GM12878 (cell line): ENCODE results near the gene MTAP. TPM values are rescaled to one million over a fixed set of nuclear protein-coding genes. Genes with fewer than 3 reads are reported as not detected.

Experiments used
- ATAC-seq: fragments of 200-7000 bp; cut with Tn5 transposase; 3 replicates; pipeline ENCODE4 v1.9.1; 2020; ENCODE audit warnings: mild to moderate bottlenecking, moderate library complexity
- BruUV-seq: library from RNA; stranded (reverse); fragments of 400-500 nt; replicated peaks from 2 replicates; lab custom pipeline; 2021; lab: Mats Ljungman, UMichigan
- CTCF ChIA-PET: fragments of 300-600 bp; sonication (Branson Sonifier 250); formaldehyde crosslinking; extraction: SDS; loops from one replicate; lab custom pipeline; 2021; ENCODE audit warnings: inconsistent platforms; lab: Yijun Ruan, JAX
- POLR2A ChIA-PET: fragments of 350-600 bp; formaldehyde crosslinking; extraction: SDS; loops from one replicate; lab custom pipeline; 2021; ENCODE audit warnings: inconsistent platforms; lab: Charles Lee
- RAD21 ChIA-PET: fragments of 300-600 bp; sonication (Branson Sonifier 250); formaldehyde crosslinking; loops from one replicate; lab custom pipeline; 2023; ENCODE audit warnings: antibody characterized with exemption; ENCODE audit not compliant: unreplicated experiment; lab: Charles Lee
- SMC1A ChIA-PET: fragments of 300-600 bp; sonication (Branson Sonifier 250); formaldehyde crosslinking; loops from one replicate; lab custom pipeline; 2023; ENCODE audit not compliant: unreplicated experiment, uncharacterized antibody; lab: Charles Lee
- DNase-seq: peaks from one replicate; pipeline ENCODE4 v3.0.0-alpha.2; 2011; ENCODE audit warnings: low read depth, low spot score
- FAIRE-seq: peaks from 3 replicates; lab custom pipeline; 2011; peaks lifted over from hg19 to GRCh38; lab: Jason Lieb, UNC
- H2AFZ ChIP-seq: 2 replicates; pipeline ENCODE4 v1.6.0; 2011; ENCODE audit warnings: low read depth, low read length, control low read depth; ENCODE audit not compliant: control insufficient read depth
- H3K27ac ChIP-seq: 2 replicates; pipeline ENCODE4 v1.5.1; 2011; ENCODE audit warnings: control low read depth; ENCODE audit not compliant: control insufficient read depth, insufficient read depth
- H3K27me3 ChIP-seq, 2 experiments: replicated peaks in 1 of 2; 2 replicates each; pipeline versions ENCODE4 v1.6.0 to v1.6.1; 2011; ENCODE audit warnings: low read length in 1 of 2; ENCODE audit not compliant: control insufficient read depth in 2 of 2, insufficient read depth in 2 of 2
- H3K36me3 ChIP-seq, 2 experiments: 2 replicates each; pipeline ENCODE4 v1.5.1; 2011; ENCODE audit warnings: low read length in 1 of 2; ENCODE audit not compliant: control insufficient read depth in 2 of 2, insufficient read depth in 2 of 2
- H3K4me1 ChIP-seq: 2 replicates; pipeline ENCODE4 v1.6.1; 2011; ENCODE audit warnings: mild to moderate bottlenecking, low read length, moderate library complexity, mixed read lengths; ENCODE audit not compliant: control insufficient read depth, insufficient read depth
- H3K4me2 ChIP-seq: 2 replicates; pipeline ENCODE4 v1.6.0; 2011; ENCODE audit warnings: control low read depth; ENCODE audit not compliant: control insufficient read depth, insufficient read depth
- H3K4me3 ChIP-seq: fragments of 200-600 bp; sonication (generic); 2 replicates; pipeline ENCODE4 v1.5.1; 2016
- H3K79me2 ChIP-seq: 2 replicates; pipeline ENCODE4 v1.6.0; 2011; ENCODE audit warnings: low read length; ENCODE audit not compliant: control insufficient read depth, insufficient read depth
- H3K9ac ChIP-seq: 2 replicates; pipeline ENCODE4 v1.8.0; 2011; ENCODE audit warnings: low read length, control low read depth, mixed read lengths; ENCODE audit not compliant: control insufficient read depth, insufficient read depth
- H3K9me3 ChIP-seq: replicated peaks from 3 replicates; pipeline ENCODE4 v1.5.1; 2011; ENCODE audit warnings: mild to moderate bottlenecking, low read length; ENCODE audit not compliant: control insufficient read depth, insufficient read depth
- H4K20me1 ChIP-seq: 2 replicates; pipeline ENCODE4 v1.6.0; 2011; ENCODE audit not compliant: control insufficient read depth, insufficient read depth
- ASH2L ChIP-seq: fragments of 300-600, 200-600 bp; sonication (generic); IDR thresholded peaks from 2 replicates; pipeline ENCODE4 v1.6.1; 2017; ENCODE audit warnings: low read depth, mild to moderate bottlenecking, borderline replicate concordance
- GABPA ChIP-seq: IDR thresholded peaks from 2 replicates; pipeline ENCODE4 v1.6.1; 2014; ENCODE audit warnings: antibody characterized with exemption, low read depth, mild to moderate bottlenecking, inconsistent platforms
- NBN ChIP-seq: fragments of 450-650 bp; IDR thresholded peaks from 2 replicates; pipeline ENCODE4 v1.6.1; 2016
- NFXL1 ChIP-seq: fragments of 450-650 bp; IDR thresholded peaks from 2 replicates; pipeline ENCODE4 v1.6.1; 2017; ENCODE audit warnings: antibody characterized with exemption, mild to moderate bottlenecking, borderline replicate concordance
- SREBF1 ChIP-seq: IDR thresholded peaks from 2 replicates; pipeline ENCODE4 v1.6.1; 2012; ENCODE audit warnings: mild to moderate bottlenecking, low read length
- WGBS: methylation state at CpG from one replicate; pipeline ENCODE4 v1.1.6; 2016; ENCODE audit warnings: low lambda C conversion rate; ENCODE audit not compliant: insufficient replicate concordance, insufficient coverage; ENCODE audit errors: missing lambda C conversion rate; 5-methylcytosine and 5-hydroxymethylcytosine counted together
- in situ Hi-C: fragments of 300-500 bp; cut with MboI; formaldehyde crosslinking; loops from 9 replicates; pipeline ENCODE4 v1.14.3; 2018; ENCODE audit warnings: mixed read lengths
- intact Hi-C: fragments of 100-400 bp; cut with micrococcal nuclease; formaldehyde crosslinking; loops from one replicate; pipeline ENCODE4 v1.14.2; 2022; ENCODE audit not compliant: unreplicated experiment
- polyA plus RNA-seq, 11 experiments: library from polyadenylated mRNA; depleted of rRNA in 4 of 11; unstranded in 6 of 11; stranded (reverse) in 5 of 11; fragments of >200 nt; fragmentation: Nextera tagmentation in 4 of 11; fragmentation: Illumina TruSeq in 1 of 11; extraction: Ambion mirVana in 4 of 11; extraction: Trizol in 1 of 11; gene quantifications; 1 replicate in 1 of 11; 2 replicates in 10 of 11; pipeline versions ENCODE4 v1.2.1 to v1.2.3, GENCODE V29; 2011 to 2016; ENCODE audit warnings: inconsistent platforms in 2 of 11, missing spikeins in 2 of 11, low read depth in 1 of 11
- total RNA-seq, 4 experiments: library from RNA; depleted of rRNA in 3 of 4; stranded (reverse); fragments of >200 nt in 3 of 4; fragmentation: Illumina TruSeq in 1 of 4; extraction: Trizol in 1 of 4; gene quantifications; 2 replicates each; pipeline versions ENCODE4 v1.2.1 to v1.2.3, GENCODE V29; 2013 to 2021
- TF ChIP-seq, protein P1 (sequence below): fragments of 150-350 bp; IDR thresholded peaks from 2 replicates; pipeline ENCODE4 v1.6.1; 2016; ENCODE audit warnings: low read depth, low read length
- TF ChIP-seq, protein P2 (sequence below): fragments of 450-650 bp; IDR thresholded peaks from 2 replicates; pipeline ENCODE4 v1.6.1; 2016; ENCODE audit warnings: mild to moderate bottlenecking

Gene MTAP
- total and polyA plus RNA-seq, 10 of the 15 experiments (the other 5 are each of a cell fraction or from before 2014, with no cell fraction given) = 16.4 to 29.9 (median 22.6) TPM

DNA sequence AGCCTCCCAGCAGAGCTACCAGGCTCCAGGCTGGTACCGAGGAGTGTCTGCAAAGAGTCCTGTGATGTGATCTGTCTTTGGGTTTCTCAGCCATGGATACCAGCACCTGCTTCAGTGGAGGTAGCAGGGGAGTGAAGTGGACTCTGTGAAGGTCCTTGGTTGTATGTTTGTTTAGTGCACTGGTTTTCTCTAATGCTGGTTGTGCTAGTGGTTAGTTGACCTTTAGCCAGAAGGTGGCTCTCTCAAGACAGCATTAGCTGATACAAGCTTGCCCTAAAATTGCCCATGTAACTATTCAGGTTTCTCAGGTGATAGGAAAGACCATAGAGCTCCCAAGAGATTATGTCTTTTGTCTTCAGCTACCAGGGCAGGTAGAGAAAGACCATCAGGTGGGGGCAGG, 87.2 kb downstream of the MTAP start (continued):
- TF ChIP-seq, protein P1, sequence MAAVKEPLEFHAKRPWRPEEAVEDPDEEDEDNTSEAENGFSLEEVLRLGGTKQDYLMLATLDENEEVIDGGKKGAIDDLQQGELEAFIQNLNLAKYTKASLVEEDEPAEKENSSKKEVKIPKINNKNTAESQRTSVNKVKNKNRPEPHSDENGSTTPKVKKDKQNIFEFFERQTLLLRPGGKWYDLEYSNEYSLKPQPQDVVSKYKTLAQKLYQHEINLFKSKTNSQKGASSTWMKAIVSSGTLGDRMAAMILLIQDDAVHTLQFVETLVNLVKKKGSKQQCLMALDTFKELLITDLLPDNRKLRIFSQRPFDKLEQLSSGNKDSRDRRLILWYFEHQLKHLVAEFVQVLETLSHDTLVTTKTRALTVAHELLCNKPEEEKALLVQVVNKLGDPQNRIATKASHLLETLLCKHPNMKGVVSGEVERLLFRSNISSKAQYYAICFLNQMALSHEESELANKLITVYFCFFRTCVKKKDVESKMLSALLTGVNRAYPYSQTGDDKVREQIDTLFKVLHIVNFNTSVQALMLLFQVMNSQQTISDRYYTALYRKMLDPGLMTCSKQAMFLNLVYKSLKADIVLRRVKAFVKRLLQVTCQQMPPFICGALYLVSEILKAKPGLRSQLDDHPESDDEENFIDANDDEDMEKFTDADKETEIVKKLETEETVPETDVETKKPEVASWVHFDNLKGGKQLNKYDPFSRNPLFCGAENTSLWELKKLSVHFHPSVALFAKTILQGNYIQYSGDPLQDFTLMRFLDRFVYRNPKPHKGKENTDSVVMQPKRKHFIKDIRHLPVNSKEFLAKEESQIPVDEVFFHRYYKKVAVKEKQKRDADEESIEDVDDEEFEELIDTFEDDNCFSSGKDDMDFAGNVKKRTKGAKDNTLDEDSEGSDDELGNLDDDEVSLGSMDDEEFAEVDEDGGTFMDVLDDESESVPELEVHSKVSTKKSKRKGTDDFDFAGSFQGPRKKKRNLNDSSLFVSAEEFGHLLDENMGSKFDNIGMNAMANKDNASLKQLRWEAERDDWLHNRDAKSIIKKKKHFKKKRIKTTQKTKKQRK = no peak

DNA sequence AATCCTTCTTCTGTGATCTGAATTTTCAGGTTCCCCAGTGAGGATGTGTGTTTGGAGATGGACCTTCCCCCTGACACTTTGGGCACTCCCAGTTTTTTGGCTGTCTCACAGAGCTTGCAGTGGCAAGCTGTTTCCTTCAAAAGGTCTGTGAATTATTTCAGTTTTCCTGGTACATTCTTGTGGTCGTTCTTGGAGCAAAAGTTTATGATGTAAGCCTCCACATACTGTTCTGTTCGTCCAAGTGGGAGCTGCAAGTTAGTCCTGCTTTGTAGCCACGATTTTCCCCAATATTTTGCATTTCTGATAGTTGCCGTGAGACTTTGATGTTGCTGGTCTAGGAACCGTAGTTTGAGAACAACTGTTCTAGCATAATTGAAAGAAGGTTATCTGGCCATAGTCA, 88.3 kb downstream of the MTAP start:
- ATAC-seq = no peak
- BruUV-seq = no TSS peak
- TF ChIP-seq, protein P2, sequence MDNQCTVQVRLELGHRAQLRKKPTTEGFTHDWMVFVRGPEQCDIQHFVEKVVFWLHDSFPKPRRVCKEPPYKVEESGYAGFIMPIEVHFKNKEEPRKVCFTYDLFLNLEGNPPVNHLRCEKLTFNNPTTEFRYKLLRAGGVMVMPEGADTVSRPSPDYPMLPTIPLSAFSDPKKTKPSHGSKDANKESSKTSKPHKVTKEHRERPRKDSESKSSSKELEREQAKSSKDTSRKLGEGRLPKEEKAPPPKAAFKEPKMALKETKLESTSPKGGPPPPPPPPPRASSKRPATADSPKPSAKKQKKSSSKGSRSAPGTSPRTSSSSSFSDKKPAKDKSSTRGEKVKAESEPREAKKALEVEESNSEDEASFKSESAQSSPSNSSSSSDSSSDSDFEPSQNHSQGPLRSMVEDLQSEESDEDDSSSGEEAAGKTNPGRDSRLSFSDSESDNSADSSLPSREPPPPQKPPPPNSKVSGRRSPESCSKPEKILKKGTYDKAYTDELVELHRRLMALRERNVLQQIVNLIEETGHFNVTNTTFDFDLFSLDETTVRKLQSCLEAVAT = no peak
- TF ChIP-seq SREBF1 (no peak), NBN (no peak), NFXL1 (no peak), GABPA (no peak), ASH2L (no peak)
- TF ChIP-seq, all 136 proteins: peak for 0
- no peak for DNase-seq
- Histone ChIP-seq H3K9me3 (no peaks in the 10 kb centered on the region; the same call in 1 of the 3 replicates), H3K27me3 (no peaks in the 10 kb centered on the region), H3K27ac (no peak overlapping the region), H3K4me2 (no peak overlapping the region), H3K4me3 (no peak overlapping the region), H3K9ac (no peak overlapping the region), H3K79me2 (no peaks in the 10 kb centered on the region), H3K4me1 (no peaks in the 10 kb centered on the region), H2AFZ (no peak overlapping the region), H3K36me3 (no peaks in the 10 kb centered on the region), H4K20me1 (no peaks in the 10 kb centered on the region)
- FAIRE-seq = no peak
- in situ Hi-C loops = no loop called here
- ChIA-PET CTCF (interaction anchor here (1.0 kb wide), 1 partner anchor 118 kb away, joined by 4 read pairs; the partner anchor contains the start of gene CDKN2B), RAD21 (no interaction called here), SMC1A (no interaction called here), POLR2A (no interaction called here)
- intact Hi-C loops = no loop called here
- WGBS = 93% methylated on average over 5 of the region's 5 CpGs
